GM19463 (cell line): ENCODE measurements around the gene CCND1.

ENCODE experiments used
- ATAC-seq: cut with Tn5 transposase; IDR thresholded peaks from one replicate; pipeline ENCODE4 v1.9.1; 2021; ENCODE audit warnings: mild to moderate bottlenecking, moderate library complexity; ENCODE audit not compliant: unreplicated experiment

Gene CCND1

GRCh38 chr11:69651834-69652620 lies 11.1 kb downstream of the CCND1 start:
- ATAC-seq: no peak

- ATAC-seq: no peak
These were observed 12.0 kb downstream of the CCND1 start for GRCh38 chr11:69652999-69653398.

- ATAC-seq: no peak
These were observed 12.5 kb downstream of the CCND1 start for GRCh38 chr11:69653406-69653960.

DNA sequence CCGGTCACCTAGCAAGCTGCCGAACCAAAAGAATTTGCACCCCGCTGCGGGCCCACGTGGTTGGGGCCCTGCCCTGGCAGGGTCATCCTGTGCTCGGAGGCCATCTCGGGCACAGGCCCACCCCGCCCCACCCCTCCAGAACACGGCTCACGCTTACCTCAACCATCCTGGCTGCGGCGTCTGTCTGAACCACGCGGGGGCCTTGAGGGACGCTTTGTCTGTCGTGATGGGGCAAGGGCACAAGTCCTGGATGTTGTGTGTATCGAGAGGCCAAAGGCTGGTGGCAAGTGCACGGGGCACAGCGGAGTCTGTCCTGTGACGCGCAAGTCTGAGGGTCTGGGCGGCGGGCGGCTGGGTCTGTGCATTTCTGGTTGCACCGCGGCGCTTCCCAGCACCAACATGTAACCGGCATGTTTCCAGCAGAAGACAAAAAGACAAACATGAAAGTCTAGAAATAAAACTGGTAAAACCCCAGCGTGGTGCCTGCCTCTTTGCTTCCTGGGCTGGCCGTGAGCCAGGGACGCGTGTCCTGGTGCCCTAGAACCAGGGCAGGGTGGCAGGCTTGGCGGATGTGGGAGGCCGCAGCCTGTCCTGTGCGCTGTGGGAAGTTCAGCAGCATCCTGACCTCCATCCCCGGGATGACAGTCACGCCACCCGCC lies 13.2 kb downstream of the CCND1 start:
- no peak for ATAC-seq

- ATAC-seq: no peak
These were observed 13.9 kb downstream of the CCND1 start for GRCh38 chr11:69654660-69655478.

DNA sequence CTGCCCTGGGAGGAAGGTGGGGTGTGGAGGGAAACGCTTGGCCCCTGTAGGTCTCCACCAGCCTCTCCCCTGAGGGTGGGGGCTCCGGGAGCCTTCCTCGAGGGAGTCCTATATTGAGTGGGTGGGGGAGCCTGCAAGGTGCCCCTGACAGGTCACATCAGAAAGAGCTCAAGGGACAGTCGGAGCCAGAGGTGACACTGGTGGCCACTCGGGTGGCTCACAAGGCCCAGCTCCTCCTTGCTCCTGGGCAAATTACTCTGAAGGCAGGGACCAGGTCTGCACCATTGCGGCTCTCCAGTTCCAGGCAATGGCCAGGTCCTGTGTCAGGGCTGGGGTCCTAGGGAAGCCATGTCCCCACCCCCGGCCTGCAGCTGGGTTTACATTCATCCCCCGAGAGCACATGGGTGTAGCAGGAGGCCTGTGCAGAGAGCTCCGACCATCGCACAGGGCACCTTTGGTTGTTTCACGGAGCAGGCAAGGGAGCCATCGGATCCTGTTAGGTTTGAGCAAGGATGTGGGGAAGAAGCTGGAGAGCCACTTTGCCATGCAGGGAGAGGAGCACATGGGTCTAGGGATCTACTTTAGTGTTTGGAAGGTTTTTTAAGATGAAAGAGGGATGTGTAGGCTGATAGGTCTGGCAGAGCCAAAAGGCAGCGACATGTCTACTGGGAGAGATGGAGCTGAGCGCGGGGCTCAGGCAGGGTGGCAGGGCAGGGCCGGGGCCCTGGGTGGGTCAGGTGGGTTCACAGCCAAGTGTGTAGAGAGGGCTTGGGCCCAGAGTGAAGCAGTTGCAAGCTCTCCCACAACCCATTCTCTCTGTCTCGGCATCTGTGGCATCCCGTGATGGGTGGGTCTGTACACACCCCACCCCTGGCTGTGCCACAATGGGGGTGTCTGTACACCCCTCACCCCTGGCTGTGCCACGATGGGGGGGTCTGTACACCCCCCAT lies 14.8 kb downstream of the CCND1 start:
- no peak for ATAC-seq

DNA sequence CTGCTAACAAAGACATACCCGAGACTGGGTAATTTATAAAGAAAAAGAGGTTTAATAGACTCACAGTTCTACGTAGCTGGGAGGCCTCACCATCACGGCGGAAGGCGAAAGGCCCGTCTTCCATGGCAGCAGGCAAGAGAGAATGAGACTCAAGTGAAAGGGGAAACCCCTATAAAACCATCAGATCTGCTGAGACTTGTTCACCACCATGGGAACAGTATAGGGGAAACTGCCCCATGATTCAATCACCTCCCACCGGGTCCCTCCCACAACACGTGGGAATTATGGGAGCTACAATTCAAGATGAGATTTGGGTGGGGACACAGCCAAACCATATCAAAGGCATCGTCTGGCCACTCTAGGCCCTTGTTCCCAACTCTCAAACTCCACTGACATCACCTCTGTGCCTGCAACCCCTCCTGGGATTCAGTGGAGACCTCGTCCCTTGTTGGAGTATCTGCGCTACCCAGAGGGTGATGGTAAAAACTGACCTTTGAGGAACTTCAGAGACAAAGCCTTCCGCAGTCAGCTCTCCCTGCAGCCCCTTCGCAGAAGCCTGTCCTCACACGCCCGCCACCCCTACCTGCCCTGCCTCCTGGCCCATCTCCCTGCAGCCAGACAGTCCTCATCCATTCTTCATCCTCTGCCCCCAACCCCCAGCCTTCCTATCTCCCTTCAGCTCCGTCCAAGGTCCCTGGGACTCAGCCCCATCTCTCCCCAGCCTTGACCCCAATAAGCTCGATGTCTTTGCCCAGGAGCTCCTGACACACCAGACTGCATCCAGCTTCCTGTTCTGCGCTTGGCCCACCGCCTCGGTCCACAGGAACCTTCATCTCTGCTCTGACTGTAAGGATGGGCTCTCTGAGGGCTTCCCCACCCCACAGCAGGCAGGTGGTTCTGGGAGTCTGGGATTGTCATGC lies 15.8 kb downstream of the CCND1 start:
- ATAC-seq: no peak

DNA sequence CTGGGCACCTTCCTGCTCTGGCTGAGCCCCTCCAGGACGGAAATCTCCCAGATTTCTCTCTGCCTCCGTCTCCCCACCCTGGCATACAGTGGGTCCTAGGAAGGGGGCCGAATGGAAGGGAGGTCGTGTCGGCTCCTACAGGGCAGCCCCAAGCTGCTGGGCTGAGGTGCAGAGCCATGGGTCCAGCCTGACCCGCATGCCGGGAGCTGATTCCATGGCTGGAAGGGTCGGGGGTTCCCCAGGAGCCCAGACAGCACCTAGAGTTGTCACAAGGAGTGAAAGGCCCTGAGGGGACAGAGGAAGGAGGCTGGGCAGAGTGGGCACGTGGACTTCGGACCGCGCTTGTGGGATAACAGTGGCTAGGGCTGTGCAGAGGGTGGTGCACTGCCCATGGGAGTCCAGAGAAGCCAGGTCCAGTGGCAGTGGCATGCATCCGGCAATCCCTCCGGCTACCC lies 16.5 kb downstream of the CCND1 start:
- ATAC-seq: no peak

DNA sequence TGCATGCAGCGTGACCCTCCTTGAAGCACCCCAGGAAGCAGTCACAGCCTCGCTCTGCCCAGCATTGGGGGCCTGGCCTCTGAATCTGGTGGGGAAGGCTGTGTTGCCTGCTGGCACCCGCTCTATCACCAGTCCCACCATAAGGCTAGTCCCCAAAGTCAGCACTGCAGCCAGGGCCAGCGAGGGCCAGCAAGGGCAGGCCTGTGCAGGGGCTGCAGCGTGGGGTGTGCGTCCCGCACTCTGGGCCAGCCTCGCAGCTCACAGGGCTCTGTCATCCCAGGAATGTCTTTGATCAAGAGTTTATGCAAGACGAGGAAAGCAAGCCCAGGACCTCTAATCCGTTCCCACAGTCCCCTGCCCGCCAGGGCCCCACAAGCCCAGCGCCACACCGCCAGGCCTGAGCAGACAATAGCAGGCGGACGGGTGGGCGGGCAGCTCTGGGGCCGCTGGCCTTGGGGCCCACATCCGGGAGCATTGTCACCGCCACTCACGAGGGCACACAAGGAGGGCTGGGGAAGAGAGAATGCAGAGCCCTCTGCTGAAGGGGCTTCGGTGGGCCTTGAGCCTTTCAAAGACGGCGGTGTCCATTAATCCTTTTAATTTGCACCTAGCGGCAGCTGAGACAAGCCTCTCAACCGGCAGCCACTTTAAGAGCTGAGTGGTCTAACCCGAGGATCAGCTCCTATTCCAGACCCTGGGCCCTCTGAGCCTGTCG lies 17.1 kb downstream of the CCND1 start:
- ATAC-seq: no peak

GRCh38 chr11:69658626-69659450 lies 17.9 kb downstream of the CCND1 start:
- no peak for ATAC-seq

DNA sequence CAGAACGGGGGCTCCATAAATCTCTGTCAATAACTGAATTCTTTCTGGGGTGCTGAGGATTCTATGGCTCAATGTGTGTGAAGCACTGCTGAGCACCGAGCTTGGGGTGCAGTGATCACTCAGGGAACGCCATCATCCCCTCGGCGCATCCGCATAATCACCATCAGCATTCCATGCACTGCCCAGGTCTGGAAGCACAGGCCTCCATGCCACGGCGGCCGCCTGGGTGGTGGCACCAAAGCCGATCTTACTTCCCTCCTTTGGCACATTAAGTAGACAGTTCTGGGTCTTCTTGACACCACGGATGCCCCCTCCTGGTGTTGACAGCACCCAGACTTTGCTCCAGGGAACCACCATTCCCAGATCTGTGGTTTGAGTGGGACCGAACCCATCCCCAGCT lies 18.6 kb downstream of the CCND1 start:
- ATAC-seq: no peak

GRCh38 chr11:69660001-69660500 lies 19.1 kb downstream of the CCND1 start:
- ATAC-seq: no peak

DNA sequence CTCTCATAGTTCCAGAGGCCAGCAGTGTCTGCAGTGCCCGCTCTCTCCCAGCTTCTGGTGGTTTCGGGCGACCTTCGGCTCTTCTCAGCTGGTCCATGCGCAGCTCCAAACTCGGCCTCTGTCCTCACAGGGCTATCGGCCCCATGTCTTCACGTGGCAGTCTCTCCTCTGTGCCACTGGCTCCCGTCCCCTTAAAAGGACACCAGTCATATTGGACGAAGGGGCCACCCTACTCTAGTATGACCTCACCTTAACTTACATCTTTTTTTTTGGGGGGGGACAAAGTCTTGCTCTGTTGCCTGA lies 20.4 kb downstream of the CCND1 start:
- no peak for ATAC-seq

DNA sequence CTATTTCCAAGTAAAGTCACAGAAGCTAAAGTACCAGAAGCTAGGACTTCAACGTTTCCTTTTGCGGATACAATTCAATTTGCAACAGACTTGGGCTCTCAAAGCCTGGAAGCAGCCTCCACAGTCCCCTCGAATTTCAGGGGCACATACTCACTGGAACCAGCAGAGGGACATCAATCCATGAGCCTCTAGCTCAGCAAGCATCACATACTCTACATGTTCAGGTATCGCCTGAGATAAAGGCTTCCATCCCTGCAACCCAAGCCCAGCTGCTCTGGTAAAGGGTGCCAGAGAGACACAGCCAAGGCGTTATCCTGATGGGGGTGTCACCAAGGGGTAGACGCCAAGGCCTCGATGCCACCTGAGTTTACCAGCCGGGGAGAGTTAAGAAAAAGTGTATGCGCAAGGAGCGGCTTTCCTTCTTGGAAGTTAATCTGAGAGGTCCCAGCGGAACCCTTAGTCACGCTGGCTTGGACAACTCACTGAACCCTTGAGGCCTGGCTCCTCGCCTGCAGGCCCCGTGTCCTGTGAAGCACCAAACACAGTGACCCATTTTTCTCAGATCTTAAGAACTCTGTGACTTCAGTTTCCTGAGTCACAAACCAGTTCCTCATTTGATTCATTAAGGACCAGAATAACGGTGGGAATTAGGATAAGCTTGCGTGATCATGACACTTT lies 21.2 kb downstream of the CCND1 start:
- no peak for ATAC-seq

DNA sequence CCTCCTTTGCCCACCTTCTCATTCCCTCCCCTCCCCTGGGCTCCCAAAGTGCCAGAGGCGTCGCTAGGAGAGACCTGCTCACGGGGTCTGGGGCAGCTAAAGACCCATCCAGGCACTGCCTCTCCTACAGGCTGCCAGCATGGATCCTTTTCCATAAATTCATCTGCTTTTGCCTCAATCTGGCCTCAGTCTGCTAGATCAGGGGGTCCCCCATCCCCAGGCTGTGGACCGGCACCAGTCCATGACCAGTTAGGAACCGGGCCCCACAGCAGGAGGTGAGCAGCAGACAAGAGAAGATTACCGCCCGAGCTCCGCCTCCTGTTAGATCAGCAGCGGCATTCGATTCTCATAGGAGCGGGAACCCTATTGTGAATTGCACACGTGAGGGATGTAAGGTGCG lies 21.9 kb downstream of the CCND1 start:
- no peak for ATAC-seq

- no peak for ATAC-seq
These were observed 22.4 kb downstream of the CCND1 start for GRCh38 chr11:69663326-69663725.
